Activated CD8-positive, alpha-beta memory T cell treated with anti-CD3 and anti-CD28 coated beads for 1 hour (primary cell): Measurements from ENCODE around the gene SERPINI2.

Experiments used
- DNase-seq, 2 donors: peaks; one replicate each; pipeline ENCODE4 v3.0.0-alpha.2; 2020; ENCODE audit warnings: low read depth in 1 of 2; ENCODE audit errors: extremely low read depth in 1 of 2

SERPINI2 gene, protein sequence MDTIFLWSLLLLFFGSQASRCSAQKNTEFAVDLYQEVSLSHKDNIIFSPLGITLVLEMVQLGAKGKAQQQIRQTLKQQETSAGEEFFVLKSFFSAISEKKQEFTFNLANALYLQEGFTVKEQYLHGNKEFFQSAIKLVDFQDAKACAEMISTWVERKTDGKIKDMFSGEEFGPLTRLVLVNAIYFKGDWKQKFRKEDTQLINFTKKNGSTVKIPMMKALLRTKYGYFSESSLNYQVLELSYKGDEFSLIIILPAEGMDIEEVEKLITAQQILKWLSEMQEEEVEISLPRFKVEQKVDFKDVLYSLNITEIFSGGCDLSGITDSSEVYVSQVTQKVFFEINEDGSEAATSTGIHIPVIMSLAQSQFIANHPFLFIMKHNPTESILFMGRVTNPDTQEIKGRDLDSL

DNA sequence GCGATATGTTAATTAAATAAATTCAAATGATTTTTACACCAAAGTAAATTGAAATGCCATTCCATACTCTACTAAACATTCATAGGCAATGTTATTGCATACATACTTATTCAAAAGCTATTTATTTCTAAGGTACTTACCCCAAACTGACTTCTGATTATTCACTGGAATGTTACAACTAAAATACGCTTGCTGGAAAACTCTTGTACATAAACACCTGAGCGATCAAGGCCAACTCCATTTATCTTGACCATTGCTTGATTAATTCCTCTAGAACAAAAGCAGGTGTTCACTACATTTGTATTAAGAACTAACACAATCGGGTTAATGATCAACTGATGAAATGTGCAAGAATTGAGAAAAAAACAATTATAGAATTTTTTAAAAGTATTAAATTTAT lies at the start of gene SERPINI2:
Gene SERPINI2, minus strand, starts transcription at position 180 of the 400 bp plus-strand sequence. CDS start 2,208 bp downstream, outside the sequence.
- DNase-seq = no peak

DNA sequence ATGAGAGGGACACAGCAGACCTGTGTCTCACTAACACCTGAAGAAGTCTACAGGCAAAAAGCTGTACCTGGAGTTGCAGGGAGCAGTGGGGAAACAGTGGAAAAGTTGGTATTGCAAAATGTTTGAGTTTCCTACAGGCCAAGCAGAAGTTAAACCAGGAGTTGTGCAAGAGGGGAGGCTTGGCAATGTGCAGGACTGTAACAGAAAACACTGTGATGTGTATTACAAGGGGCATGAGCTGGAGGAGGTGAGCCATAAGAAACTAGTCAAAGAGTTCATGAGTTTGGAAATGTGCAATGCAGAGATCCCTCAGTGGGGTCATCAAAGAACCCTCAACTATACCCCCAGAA lies 47.1 kb upstream of the SERPINI2 start:
- no peak for DNase-seq

DNA sequence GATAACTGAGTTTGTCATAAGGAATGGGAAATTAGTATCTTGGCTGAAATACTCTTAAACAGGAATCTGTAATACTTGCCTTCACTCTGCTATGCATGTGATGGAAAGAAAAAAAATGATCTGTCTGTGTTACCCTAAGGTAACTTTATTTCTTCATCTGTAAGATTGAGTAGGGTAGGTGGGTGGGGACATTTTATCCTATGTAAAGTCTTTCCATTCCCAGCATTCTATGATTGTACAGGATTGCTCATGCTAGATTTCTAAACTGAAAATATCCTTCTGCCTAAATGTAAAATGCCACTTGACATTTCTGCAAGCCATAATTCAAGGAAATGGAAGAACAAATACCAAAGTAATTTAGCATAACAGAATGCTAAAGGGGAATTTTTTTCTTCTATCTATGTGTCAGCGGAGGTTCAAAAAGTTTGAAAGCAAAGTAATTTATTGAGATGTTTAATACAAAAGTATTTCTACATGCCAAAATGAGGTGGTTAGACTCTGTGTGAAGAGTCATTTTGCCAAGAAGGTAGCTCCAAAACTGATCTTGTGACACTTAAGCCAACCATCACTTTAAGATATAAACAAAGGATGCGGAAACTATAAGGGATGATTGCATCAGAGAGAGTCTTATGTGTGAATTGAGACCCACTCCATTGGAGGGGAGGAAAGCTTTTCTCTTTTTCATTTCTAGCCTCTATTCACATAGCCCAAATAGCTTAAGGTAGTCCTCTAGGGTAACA lies 46.6 kb upstream of the SERPINI2 start:
- no peak for DNase-seq

DNA sequence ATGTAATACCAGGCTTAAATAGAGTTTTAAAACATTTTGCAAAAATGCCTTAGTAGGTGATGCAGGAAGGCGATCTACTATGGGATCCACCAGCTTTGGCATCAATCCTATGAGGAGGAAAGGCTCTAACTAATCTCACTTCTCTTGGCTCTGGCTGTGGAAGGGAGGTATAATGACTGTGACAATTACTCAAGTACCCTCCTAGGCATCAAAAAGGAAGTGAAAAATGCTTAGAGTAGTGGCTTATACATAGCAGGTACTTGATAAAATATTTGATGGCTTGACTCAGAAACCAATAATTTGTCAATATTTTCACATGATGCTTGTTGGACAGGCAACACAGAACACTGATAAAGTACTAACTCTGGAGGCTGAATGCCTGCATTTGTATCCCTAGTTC lies 34.1 kb upstream of the SERPINI2 start:
- DNase-seq = no peak

DNA sequence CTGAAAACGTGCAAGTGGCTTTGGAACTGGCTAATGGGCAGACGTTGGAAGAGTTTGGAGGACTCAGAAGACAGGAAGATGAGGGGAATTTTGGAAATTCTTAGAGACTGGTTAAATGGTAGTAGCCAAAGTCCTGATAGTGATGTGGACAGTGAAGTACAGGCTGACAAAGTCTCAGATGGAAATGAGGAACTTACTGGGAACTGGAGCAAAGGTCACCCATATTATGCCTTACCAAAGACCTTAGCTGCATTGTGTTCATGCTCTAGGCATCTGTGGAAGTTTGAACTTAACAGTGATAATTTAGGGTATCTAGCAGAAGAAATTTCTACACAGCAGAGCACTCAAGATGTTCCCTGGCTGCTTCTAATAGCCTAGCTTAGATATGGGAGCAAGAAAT lies 28.6 kb upstream of the SERPINI2 start:
- DNase-seq = no peak

DNA sequence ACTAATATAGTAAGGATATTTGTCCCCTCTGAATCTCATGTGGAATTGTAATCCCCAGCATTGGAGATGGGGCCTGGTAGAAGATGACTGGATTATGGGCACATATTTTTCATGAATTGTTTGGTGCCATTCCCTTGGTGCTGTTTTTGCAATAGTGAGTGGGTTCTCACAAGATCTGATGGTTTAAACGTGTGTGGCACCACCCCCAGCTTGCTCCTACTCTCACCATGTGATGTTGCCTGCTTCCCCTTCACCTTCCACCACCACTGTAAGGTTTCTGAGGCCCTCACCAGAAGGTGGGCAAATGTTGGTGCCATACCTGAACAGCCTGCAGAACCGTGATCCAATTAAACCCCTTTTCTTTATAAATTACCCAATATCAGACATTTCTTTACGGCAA lies 28.1 kb upstream of the SERPINI2 start:
- no peak for DNase-seq

DNA sequence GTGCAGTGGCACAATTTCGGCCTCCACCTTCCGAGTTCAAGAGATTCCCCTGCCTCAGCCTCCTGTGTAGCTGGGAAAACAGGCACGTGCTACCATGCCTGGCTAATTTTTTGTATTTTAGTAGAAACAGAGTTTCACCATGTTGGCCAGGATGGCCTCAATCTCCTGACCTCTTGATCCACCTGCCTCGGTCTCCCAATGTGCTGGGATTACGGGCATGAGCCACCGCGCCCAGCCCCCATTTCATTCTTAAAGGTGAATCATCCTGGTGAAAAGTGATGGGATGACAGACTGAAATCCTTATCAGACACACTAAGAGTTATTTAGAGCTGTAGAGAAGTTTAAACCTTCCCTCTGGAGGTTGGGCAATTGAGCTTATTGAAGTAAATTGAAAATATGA lies 24.1 kb upstream of the SERPINI2 start:
- no peak for DNase-seq

DNA sequence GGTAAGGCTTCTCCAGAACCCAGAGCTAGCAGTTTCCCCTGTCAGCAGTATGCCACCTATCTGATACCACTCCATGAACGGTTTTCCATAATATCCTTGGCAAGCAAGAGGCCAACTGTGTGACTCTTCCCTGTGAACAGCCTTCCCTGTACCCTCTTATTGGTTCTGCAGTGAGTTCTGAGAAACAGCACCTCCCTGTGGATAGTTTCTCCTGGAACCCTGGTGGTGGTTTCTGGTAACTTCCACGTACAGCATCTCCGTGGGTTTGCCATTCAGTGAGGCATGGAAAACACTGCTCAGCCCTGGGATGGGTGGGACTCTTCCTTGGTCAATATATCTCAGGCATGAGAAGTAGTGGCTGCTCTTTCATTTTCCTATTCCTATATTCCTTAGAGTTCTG lies 19.4 kb upstream of the SERPINI2 start:
- no peak for DNase-seq

DNA sequence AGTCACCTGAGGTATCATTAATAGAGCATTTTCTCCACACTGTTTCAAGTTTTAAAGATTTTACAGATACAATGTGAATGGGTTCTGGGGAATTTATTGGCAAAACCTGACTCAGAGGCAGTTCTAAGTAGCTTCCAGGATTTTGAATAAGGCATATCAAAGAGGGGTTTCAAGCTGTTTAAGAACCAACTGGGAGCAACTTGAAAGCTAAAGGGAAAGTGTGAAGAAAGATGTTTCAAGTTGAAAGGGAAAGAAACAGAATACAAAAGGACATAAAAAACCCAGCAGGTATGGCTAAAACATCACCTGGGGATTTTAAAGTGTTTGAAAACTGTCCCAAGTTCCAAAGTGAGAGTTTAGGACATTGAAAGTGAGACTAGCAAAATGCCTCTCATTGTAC lies 17.8 kb upstream of the SERPINI2 start:
- no peak for DNase-seq

DNA sequence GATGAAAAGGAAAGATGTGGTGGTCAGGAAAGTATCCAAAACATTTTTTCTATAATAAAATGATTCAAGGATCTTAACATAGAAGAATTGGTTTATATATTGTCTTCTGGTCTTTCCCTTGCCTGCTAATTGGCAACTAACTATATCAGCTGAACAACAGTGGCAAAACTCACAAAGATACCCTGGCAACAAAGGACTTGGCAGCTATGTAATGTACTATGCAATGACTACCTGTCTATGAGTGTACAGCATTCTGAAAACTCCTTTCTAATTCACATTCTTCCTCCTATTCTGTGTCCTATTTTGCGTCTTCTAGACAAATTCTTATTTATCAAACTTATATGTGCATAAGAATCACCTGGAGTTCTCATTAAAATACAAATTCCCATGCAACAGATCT lies 15.7 kb upstream of the SERPINI2 start:
- DNase-seq = no peak

DNA sequence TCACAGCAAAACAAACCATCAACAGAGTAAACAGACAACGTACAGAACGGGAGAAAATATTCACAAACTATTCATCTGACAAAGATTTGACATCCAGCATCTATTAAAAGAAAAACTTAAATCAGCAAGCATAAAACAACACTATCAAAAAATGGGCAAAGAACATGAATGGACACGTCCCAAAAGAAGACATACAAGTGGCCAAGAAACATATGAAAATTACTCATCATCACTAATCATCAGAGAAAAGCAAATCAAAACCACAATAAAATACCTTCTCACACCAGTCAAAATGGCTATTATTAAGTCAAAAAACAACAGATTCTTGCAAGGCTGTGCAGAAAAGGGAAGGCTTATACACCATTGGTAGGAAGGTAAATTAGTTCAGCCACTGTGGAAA lies 13.7 kb upstream of the SERPINI2 start:
- no peak for DNase-seq

DNA sequence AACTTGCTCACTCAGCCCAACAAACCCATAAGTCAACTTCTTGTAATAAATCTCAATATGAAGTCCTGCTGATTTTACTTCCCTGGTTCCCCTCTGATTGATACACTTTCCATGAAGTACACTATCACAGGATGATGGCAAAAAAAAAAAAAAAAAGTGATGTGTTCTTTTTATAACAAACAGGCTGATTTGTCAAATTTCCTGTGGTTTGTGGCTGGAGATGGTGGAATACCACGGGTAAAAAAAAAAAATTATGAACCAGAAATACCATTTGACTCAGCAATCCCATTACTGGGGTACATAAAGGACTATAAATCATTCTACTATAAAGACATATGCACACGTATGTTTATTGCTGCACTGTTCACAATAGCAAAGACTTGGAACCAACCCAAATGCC lies 10.7 kb upstream of the SERPINI2 start:
- DNase-seq = no peak

DNA sequence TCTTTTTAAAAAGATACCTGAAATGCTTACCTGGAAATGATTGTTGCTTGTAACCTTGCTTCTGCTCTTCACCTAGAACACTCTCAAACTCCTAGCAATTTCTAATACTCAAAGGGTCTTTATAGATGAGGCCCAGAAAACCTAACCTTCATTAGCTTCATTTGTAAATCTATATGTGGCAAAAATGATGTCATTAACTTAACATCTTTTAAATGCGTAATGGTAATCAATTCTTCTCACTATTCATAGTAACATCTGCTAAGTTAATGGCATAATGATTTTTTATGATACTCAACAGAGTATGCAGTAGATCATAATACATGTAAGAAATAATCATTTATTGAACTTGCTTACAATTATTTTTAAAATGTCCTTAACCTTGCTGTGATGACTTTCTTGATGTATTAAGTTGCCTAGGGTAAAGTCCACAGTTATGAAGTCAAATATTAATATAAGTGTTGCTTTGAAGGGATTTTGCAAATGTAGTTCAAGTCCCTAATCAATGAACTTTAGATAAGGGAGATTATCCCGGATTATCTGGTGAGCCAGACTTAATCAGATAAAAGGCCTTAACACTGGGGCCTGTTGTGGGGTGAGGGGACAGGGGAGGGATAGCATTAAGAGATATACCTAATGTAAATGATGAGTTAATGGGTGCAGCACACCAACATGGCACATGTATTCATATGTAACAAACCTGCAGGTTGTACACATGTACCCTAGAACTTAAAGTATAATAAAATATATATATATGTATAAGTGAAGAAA lies 10.1 kb upstream of the SERPINI2 start:
- DNase-seq = no peak

DNA sequence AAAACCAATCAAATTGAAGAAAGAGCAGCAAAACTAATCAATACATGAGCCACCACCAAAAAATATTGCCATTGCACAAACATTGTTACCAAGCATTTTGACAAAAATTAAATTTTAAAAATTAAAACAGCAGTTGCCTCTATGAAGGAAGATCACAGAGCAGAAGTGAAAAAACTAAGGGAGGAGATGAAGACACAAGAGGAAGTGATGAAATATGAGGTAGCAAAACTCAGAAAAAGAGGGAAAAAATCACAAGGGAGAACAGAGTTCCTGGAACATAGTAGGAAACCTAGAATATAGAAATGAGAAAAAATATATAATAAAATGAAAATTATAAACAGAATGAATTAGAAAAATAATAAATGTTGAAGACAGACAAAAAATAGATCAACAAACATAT lies 7.3 kb upstream of the SERPINI2 start:
- DNase-seq = no peak

DNA sequence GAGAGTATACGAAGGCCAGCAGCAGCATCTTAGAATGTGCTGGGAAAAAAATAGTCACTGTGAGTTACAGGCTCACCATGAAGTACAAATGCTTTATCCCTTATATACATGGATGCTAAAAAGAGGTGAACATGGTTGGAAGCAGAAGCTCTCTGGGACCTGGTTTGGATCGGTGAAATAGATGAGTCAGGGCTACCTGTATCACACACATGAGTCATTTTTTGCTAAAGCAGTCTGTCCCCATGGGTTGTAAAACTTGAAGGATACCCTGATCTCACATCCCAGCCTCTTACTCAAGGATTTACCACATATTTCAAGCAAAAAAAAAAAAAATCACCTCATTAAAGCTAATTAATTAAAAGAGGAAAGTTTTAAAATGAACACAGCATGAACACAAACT lies 6.9 kb upstream of the SERPINI2 start:
- DNase-seq = no peak

DNA sequence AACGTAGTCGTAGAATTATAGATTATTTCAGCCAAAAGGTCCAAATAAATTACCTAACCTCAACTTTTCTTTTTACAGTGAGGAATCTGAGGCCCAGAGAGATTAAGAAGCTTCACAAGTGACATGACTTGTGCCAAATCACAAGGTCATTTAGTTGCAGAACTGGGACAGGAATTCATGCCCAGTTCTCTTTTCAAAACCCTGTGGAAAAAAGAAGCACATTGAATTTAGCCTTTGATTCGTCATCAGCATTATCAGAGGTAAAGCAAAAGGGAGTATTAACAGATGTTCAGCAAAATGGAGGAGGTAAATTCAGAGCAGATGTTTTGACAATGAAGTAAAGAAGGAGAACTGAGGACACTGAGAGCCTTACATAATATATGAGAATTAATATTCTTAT lies 4.5 kb downstream of the SERPINI2 start:
- DNase-seq = no peak

DNA sequence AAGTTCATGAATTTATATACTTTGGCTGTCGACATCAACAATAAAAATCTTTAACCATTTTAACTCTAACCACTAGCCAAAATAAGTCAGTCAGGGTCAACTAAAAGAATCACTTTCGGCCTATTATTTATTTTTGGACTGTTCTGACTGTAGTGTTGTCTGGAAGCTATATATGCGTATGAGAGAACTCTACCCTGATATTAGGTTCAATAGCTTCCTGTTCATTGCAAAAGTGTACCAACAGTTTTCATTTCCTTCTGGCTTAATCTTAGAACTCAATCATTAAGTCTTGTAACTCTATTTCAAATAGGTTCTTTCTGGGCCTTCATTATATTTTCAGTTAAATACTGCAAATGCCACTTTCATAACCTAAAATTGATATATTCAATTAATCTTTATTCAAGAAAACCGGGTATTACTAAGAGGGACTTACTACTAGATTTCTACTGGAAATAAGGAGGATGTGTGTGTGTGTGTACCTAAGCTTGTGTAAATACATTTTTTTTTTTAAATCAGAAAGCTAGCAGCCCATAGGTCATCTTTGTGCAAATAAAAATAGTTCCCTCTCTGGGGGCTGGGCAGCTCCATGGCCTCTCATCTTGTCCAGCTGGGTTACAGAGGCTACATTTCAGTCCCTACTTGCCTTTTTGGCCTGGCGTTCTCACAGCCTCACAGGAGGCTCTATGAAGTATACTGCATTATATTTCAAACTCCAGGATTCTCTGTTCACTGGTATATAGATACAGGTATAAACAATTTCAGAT lies 5.8 kb downstream of the SERPINI2 start:
- no peak for DNase-seq

DNA sequence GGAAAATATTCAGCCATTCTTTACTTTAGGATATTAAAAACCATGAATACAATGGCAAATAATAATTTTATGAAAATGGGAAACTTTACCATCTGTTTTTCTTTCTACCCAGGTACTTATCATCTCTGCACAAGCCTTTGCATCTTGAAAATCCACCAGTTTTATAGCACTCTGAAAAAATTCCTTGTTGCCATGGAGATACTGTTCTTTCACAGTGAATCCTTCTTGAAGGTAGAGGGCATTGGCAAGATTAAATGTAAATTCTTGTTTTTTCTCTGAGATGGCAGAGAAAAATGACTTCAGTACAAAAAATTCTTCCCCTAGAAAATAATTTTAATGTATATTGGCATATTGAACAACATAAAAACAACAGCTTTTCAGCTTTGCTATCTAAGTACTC lies 6.9 kb downstream of the SERPINI2 start:
- no peak for DNase-seq

DNA sequence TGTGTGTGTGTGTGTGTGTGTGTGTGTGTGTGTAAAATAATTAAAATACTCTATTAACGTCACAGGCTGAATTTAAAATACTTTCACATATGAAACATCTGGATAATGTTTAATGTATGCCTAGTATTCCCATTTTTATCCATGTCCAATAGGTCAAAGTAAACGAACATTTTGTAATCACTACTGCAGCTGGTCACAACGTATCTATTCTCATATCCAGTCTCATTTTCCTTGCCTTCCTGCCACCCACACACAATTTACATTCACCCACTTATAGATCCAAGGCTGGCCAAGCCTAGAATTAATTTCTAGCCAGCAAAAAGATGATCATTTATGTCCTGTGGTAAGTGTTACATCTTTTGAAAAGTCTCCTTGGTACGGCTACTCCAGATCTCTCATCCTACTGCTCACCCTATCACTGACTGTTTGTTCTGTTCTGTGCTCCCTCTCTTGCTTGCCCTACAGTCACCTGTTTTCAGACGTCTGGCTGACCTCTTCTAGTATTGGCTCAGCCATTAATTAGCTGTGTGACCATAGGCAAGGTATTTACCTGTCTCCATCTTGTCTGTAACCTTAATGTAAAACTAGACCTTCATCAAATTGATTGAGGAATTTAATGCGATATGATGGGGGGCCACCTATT lies 17.6 kb downstream of the SERPINI2 start:
- no peak for DNase-seq

DNA sequence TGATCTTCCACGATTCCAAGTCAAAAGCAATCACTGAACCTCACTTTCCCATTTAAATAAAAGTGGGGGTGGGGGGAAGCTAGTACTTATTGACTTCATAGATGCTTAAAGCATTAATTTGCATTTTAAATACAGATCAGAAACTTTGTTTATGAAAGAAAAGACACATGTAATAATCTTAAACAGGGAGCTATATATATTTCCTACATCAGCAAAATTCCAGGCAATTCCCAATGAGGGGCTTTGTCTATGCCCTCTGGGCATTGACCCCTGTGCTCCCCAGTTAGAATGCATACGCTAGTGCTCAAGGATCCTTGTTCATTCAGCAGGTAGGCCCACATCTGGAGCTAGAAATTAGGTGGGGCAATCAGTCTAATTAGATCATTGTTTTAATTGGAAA lies 20.0 kb downstream of the SERPINI2 start:
- no peak for DNase-seq

DNA sequence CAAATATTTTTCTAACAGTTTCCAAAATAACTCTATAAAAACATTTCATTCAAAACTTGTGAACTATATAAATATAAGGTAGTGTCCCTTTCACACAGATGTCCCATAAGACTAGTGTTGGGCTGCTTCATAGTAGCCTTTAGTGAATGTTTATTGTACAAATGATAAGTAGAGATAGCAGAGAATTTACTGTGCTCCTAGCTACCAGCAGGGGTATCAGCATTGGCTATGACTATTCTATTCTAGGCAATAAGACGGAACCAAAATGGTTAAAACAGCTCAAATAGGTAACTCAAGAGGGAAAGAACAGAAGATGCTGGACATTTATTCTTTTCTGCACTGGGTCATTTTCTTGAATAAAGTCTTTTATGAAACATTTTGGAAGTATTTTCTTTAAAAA lies 22.6 kb downstream of the SERPINI2 start:
- DNase-seq = no peak
